Amygdala (tissue), 56 donors: ENCODE measurements around the gene HOXA4.

Experiments
- DNase-seq, 56 donors: peaks; one replicate each; lab custom pipeline; 2025; lab: John Stamatoyannopoulos, UW

HOXA4 gene

DNA sequence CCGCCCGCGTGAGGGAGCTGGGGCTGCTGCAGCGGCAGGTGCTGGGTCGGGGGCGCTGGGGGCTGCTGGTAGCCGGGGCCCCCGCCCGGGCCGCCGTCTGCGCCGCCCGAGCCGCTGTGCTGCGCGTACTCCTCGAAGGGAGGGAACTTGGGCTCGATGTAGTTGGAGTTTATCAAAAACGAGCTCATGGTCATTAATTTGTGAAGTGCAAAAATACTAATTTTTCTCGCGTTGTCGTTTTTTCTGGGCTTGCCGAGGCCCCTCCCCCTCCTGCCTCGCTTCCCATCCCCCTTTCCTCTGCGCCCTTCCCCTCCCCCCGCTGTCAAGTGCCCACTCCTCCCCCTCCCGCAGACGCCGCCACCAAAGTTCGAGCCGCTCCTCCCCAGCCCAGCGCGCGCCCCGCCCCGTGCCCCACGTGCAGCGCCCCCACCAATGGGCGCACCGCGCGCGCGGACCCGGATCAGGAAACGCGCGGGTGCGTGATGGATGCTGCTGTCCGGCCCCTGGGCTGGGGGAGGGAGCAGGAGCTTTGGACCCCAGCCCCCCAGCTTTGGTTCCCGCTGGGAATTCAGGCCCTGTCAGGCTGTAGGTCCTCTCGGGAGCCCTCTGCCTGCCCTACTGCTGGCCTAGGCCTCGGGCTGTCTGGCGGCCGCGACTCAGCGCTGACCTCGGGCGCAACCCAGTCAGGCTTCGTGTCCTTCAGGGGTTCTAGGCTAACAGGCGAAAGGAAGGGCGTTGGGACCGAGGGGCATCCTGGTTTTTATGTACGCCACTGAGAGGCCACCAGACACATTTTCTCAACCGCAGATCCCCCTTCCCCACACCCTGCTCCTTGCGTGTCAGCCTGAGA is at the start of gene HOXA4:
Gene HOXA4 (minus strand): TSS at position 218 of the 850 bp plus-strand sequence. CDS start 24 bp downstream, at position 194.
- peak in 8 of 56 donors; percentile 4 to 23 (median 6) for DNase-seq

- DNase-seq, result peak in 6 of 56 donors; percentile 6 to 35 (median 10)
Observed at GRCh38 chr7:27179503-27180430, 49.2 kb upstream of the HOXA4 start.

- DNase-seq, result no peak
Observed at GRCh38 chr7:27179030-27179429, 48.5 kb upstream of the HOXA4 start.

DNA sequence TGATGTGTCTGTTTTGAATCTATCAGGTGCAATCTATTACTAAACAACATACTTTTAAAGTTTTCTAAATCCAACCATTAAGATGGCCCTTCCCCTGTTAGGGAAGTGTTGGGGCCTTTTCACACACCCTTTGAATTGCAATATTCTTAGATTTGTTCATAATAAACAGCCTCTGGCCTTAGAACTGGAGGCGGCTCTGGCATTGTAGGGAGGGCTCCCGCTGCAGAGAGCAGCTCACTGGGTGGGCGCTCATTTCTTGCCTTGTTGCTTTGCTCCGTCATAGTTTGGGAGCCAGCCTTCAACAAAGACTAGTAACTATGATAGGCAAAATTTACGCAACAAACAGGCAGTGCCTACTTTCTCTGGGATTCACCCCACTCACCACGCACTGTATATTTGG is 47.8 kb upstream of the HOXA4 start:
- DNase-seq, result no peak

DNA sequence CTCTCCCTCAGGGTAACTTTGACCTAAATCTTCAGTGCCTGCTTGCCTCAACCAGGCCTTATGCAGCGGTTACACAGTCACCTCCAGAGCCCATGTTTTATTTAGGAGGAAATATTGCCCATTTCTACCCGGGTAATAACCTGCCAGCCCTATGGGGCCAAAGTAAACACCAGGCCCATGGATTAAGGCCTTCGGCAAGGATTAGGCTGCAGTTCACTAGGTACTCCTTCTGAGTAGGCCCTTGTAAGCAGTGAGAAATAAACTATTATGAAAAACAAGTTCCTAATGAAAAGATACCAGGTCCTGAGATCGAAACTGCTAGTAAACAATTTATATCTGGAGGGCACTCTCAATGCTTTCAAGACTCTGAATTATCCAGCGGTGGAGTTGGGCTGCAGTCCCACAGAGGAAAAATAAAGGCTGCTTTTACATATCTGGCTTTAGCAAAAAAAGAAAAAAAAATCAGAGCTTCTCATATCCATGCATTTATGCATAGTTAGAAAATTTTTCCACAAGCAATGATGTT is 47.3 kb upstream of the HOXA4 start:
- DNase-seq, result no peak

DNA sequence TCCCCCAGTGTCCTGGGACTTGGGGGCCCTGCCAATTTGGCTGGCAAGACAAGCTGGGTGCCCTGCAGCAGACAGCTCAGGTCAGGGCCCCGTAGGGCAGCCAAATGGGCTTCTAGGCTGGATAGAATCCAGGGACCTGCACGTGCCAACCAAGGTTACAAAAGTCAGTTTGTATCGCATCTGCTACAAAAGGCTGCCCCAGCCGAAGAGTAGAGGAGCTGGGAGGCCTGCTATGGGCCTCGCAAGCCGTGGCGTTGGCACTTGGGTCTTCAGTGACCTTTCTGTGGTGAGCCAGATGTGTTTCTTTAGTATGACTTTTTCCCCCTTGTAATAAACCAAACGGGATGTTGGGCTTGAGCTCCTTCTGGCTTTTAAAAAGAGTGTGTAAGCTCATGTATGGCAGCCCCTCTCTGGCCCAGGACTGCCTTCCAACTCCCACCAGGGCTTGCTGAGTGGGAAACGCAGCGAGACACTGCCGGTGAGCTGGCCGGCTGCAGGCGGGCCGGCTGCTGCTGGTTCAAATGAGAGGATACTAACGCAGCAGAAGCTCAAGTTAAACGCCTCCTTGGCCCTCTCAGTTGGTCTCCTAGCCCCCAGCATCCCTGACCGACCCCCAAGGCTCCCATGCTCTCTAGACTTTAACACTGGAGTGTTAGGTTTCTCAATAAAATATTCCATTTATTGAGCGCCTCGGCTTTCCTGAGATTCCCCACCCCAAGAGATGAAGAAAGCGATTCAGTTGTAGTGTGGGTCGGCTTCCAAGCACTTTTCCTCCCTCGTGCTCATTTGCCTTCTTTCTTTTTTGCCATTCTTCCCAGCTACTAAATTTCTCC is 46.6 kb upstream of the HOXA4 start:
- no peak for DNase-seq

DNA sequence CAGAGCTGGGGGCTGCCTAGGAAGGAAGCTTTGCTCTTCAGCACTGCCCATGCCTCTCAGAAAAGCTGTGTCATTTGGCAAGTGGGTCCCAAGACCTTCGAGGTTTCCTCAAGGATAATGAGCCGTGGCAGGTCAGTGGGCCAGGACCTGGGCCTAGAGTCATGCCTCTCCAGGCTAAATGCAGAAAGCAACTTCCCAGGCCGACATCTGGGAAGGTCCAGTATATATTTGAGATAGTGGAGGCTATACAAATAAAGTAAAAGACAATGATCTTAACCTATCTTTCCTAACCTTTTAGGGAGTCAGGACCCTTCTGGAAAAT is 45.9 kb upstream of the HOXA4 start:
- DNase-seq, result no peak

GRCh38 chr7:27175626-27176523 is 45.3 kb upstream of the HOXA4 start:
- no peak for DNase-seq

DNA sequence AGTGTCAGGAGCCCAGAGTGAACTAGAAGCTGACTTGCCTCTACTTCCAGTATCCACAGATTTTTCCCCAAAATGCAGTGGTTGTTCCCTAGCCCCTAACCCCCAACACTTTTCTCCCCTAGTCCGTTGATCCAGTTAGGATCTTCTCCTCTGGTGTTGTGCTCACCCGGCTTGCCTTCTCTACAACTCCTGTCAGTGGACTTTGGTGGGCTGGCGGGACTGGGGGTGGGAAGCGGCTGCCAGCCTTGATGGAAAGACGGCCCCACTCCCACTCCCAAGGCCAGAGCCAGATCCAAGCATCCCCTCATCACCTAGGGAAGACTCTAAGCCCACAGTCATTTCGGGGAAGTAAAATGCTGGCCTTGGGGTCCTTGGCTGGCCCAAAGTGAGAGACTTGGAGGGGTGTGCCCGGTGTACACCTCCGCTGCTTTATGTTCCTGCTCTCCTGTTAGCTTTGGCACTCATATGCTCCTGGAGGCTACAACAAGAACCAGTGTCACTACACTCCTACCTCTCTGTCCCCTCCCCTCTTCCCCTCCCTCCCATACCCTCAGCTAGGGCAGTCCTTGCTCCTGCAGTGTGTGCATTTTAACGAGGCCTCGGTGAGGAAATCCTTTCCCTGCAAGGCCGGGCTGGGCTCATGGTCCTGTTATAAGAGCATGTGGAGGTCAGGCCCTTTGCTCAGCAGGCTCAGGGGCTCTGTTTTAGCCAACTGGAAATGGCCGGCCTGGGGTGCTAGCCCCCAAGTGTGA is 44.5 kb upstream of the HOXA4 start:
- no peak for DNase-seq

GRCh38 chr7:27173956-27174873 is 43.7 kb upstream of the HOXA4 start, which contains the start of gene HOXA10:
HOXA10 (minus strand) TSS chr7:27174320; CDS start chr7:27174306, 14 bp downstream.
- no peak for DNase-seq

- no peak for DNase-seq
Observed at GRCh38 chr7:27173511-27173955, 43.0 kb upstream of the HOXA4 start.

- no peak for DNase-seq
Observed at GRCh38 chr7:27172823-27173510, 42.4 kb upstream of the HOXA4 start.

- DNase-seq, result no peak
Observed at GRCh38 chr7:27172315-27172774, 41.8 kb upstream of the HOXA4 start.

DNA sequence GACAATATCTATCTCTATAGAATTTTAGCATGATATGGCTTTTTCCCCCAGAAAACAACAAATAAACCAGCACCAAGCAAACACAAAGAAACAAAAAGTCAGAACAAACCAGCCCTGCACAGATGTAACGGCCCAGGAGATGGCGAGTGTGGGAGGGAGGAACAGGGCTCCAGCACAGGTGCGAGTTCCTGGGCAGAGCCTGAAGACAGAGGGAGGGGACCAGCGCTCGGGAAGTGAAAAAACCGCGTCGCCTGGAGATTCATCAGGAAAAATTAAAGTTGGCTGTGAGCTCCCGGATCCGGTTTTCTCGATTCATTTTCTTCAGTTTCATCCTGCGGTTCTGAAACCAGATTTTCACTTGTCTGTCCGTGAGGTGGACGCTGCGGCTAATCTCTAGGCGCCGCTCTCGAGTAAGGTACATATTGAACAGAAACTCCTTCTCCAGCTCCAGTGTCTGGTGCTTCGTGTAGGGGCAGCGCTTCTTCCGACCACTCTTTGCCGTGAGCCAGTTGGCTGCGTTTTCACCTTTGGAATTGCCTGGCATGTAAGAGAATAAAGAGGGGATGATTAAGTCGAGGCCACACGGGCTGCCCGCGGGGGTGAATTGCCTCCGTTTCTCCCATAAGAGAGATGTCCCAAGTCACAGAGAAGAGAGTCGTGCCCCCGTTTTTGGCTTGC is 41.2 kb upstream of the HOXA4 start:
- DNase-seq, result no peak

DNA sequence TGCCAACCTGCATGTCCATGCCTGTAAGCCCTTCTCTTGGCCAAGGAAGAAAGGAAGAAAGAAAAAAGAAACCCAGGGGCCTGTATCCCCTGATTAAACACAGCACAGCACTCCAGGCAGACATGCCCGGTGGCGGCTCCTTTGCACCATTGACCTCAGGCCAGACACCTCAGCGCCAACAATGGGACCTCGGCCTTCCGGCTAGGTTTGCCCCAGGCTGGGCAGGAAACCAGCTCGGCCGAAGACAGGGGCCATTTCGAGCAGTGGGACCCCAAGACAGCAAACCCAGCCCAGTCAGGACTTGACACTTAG is 40.7 kb upstream of the HOXA4 start:
- no peak for DNase-seq
